Memory B cell (primary cell): ENCODE measurements around the gene CRIM1.

Experiments used
- ATAC-seq: fragments of 150-1000 bp; cut with Tn5 transposase; 2 replicates; pipeline ENCODE4 v1.10.0; 2021; ENCODE audit warnings: low read depth, mild to moderate bottlenecking, moderate library complexity
- DNase-seq, 2 donors: peaks; one replicate each; pipeline ENCODE4 v3.0.0; 2022; ENCODE audit warnings: low spot score in 2 of 2
- H3K27ac Mint-ChIP-seq: one replicate; pipeline ENCODE4 v1.8.0; 2022; ENCODE audit warnings: mild to moderate bottlenecking, moderate library complexity, mixed read lengths
- H3K27me3 Mint-ChIP-seq: one replicate; pipeline ENCODE4 v1.8.0; 2022; ENCODE audit warnings: mixed read lengths
- H3K36me3 Mint-ChIP-seq: one replicate; pipeline ENCODE4 v1.8.0; 2022; ENCODE audit warnings: mild to moderate bottlenecking, mixed read lengths
- H3K4me1 Mint-ChIP-seq: one replicate; pipeline ENCODE4 v1.8.0; 2022; ENCODE audit warnings: mixed read lengths
- H3K4me3 Mint-ChIP-seq: one replicate; pipeline ENCODE4 v1.8.0; 2022; ENCODE audit warnings: mild to moderate bottlenecking, moderate library complexity, mixed read lengths
- H3K9me3 Mint-ChIP-seq: one replicate; pipeline ENCODE4 v1.8.0; 2022; ENCODE audit warnings: mixed read lengths

CRIM1 gene

DNA sequence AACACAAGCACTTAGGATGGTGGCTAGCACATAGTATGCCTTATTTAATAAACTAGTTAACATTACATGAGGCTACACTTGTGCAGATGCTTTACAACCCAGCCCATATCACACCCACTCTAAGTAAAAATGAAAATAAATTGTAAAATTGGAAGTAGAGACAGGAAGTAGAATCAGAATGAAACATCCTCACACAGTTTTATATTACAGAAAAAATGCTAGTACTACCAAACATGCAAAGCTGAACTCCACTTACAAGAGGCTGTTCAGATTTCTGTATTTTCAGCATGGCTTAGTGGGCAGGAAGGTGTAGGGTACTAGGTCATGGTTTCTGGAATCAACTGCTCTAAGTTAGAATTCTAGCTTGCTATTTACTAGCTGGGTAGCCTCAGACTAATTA is 18.2 kb upstream of the CRIM1 start:
- Mint-ChIP-seq H3K4me1 (no peaks in the 10 kb centered on the region), H3K27me3 (peaks cover 5% of the 10 kb centered on the region), H3K9me3 (no peaks in the 10 kb centered on the region), H3K27ac (no peak overlapping the region), H3K4me3 (no peak overlapping the region), H3K36me3 (no peaks in the 10 kb centered on the region)
- DNase-seq (no peak), ATAC-seq (no peak)

DNA sequence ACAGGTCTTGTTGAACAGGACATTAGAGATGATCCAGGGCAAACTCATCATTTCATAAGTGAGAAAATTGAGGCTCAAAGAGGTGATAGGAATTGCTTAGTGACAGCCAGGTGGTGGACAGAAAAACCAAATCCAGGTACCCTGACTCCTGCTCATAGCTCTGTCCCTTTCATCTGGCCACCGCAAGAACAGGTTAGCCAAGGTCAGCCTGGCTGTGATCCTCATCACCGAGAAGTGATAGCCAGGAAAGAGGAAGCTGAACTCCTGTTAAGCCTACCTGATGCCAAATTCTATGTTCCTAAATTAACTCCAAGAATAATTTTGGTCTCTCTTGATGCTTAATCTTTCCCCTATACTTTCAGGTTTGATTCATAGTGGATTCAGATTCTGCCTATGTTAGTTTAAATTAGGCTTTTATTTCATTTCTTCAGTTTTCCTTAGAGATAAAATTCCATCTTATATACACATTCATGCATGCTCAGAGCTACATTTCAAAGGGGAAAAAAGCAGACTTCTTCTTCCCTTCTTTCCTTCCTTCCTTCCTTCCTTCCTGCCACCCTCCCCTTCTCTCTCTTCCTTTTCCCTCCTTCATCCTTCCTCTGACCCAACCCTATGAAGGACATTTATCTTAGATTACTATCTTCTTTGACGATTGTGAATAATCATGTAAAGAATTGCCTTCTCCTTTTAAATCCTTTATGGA is 17.3 kb upstream of the CRIM1 start:
- H3K27me3 Mint-ChIP-seq: peaks cover 5% of the 10 kb centered on the region
- no peaks in the 10 kb centered on the region for H3K9me3 Mint-ChIP-seq
- H3K4me1 Mint-ChIP-seq: no peaks in the 10 kb centered on the region
- ATAC-seq (no peak), DNase-seq (no peak)
- H3K27ac Mint-ChIP-seq: no peak overlapping the region
- no peak overlapping the region for H3K4me3 Mint-ChIP-seq
- H3K36me3 Mint-ChIP-seq: no peaks in the 10 kb centered on the region

DNA sequence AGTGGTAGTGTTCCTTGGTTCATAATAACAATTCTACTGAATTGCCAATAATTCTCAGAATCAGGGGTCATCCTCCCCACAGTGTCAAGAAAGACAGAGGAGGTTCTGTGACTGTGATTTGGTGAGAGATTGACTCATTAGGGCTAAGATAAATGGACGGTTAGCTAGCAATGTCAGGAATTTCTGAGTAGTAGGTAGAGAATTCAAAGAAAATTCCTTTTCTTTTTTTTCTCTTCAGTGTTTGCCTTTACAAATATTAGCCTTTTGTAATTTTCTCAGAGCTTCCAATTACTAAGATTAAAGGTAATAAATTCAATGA is 16.8 kb upstream of the CRIM1 start:
- Mint-ChIP-seq H3K27ac (no peak overlapping the region), H3K27me3 (peaks cover 7% of the 10 kb centered on the region), H3K4me1 (no peaks in the 10 kb centered on the region), H3K36me3 (no peaks in the 10 kb centered on the region), H3K9me3 (no peaks in the 10 kb centered on the region), H3K4me3 (no peak overlapping the region)
- no peak for ATAC-seq
- no peak for DNase-seq

DNA sequence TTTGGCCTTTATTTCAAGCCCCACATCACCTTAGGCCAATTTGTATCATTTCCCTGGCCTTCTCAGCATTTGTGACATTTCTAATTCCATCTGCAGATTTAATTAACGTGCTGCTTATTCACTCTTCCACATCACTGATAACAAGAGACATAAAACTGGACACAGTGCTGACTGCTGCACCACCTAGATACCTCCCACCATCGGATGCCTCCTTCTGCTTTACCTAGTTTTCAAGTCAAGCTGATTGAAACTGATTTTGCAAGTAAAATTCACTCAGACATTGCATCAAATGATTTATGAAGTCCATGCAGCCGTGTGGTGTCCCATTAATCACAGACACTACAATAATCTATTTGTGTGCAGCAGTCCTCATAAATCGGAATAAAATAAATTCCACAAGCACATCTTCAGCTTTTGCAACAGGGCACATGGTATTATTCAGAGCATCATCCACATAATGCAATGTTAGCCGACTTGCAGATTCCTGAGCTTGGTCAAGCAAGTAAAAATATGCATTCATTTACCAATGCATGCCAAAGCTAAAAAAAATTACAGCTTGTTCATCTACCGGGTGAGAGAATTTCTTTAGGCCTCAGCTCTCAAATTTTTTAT is 15.9 kb upstream of the CRIM1 start:
- no peaks in the 10 kb centered on the region for H3K36me3 Mint-ChIP-seq
- DNase-seq: no peak
- H3K4me3 Mint-ChIP-seq: no peak overlapping the region
- ATAC-seq: no peak
- H3K27ac Mint-ChIP-seq: no peak overlapping the region
- H3K27me3 Mint-ChIP-seq: peaks cover 7% of the 10 kb centered on the region
- no peaks in the 10 kb centered on the region for H3K9me3 Mint-ChIP-seq
- no peaks in the 10 kb centered on the region for H3K4me1 Mint-ChIP-seq

DNA sequence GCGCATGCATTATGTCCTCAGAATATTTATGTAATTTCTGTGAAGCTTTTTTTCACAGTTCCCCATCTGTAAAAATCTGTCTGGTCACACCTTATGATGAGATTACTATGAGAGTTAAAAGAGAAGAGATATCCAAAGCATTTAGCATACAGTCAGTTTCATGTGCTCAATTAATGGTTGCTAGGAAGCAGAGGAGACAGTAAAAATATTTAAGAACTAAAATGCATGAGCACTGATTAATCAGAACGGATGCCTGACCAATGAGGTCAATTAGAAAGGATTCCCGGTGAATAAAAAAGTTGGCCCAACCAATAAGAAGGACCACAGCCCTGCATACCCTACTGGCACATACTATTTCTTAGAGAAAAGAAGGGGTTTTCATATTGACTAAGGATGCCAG is 12.0 kb upstream of the CRIM1 start:
- H3K4me1 Mint-ChIP-seq: no peaks in the 10 kb centered on the region

DNA sequence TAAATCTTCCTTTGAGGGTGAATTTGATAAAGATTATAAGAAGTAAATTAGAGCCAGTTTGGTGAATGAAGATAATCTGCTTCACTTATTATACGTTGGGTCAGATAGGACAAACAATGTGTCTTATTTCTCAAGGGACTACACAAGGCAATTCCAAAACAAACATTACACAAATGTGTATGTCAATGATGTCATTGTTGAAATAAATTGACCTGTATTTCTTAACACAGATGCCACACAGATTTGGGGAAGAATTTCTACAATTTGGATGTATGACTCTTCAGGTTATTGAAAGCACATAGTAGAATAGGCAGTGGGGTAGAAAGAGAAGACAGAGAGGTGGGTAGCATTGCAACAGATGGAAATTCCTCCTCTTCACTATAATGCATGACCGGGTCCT is 6.9 kb upstream of the CRIM1 start:
- Mint-ChIP-seq H3K27me3 (peaks cover 2% of the 10 kb centered on the region), H3K9me3 (no peaks in the 10 kb centered on the region), H3K4me1 (peaks cover 6% of the 10 kb centered on the region), H3K4me3 (no peak overlapping the region), H3K36me3 (no peaks in the 10 kb centered on the region), H3K27ac (no peak overlapping the region)
- no peak for DNase-seq
- ATAC-seq: no peak

More for the DNA sequence above, 12.0 kb upstream of the CRIM1 start:
- ATAC-seq (no peak), DNase-seq (no peak)
- H3K4me3 Mint-ChIP-seq: no peak overlapping the region
- no peaks in the 10 kb centered on the region for H3K9me3 Mint-ChIP-seq
- H3K27me3 Mint-ChIP-seq: peaks cover 3% of the 10 kb centered on the region
- H3K27ac Mint-ChIP-seq: no peak overlapping the region
- no peaks in the 10 kb centered on the region for H3K36me3 Mint-ChIP-seq

DNA sequence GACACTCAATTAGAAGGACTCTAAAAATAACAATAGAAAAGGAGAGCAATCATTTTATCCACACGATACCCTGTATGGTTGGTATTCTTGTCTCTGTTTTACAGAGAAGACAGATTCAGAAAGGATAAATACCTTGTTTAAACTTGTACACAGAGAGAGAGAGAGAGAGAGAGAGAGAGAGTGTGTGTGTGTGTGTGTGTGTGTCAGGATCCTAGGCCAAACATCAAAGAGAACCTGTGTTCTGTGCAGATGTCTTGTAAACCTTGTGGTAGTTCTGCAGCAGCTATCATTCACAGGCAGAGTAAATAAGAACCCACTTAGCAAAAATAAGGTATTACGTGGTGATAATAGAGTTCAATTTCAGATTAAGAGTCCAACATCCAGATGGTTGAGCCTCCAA is 4.3 kb upstream of the CRIM1 start:
- no peaks in the 10 kb centered on the region for H3K9me3 Mint-ChIP-seq
- ATAC-seq: no peak
- H3K27ac Mint-ChIP-seq: no peak overlapping the region
- H3K4me1 Mint-ChIP-seq: peaks cover 8% of the 10 kb centered on the region
- H3K36me3 Mint-ChIP-seq: no peaks in the 10 kb centered on the region
- DNase-seq: no peak
- peaks cover 9% of the 10 kb centered on the region for H3K27me3 Mint-ChIP-seq
- H3K4me3 Mint-ChIP-seq: no peak overlapping the region

DNA sequence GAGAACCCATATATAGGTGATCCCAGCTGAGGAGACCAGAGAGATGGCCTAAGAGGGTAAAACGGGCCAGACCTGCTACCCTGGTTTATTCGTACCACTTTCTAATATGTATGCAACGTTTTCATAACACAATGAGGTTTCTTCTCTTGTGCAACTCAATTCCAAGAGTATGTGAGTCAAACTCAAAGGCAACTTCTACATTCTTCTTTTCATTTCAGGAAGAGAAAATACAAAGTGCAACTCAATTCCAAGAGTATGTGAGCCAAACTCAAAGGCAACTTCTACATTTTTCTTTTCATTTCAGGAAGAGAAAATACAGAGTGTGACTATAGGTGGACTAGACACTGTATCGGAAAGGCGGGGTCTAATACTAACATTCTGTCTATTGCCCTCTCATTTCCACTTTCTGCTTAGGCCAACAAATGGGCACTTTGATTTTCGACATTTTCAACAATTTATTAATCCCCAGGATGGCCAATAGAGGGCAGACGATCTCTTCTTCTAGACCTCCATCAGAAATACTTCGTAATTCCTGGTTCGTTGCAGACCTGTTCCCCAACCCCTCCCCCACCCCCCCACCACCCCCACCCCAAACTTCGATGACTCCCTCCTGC is 3.7 kb upstream of the CRIM1 start:
- Mint-ChIP-seq H3K4me1 (peaks cover 8% of the 10 kb centered on the region), H3K27me3 (peaks cover 9% of the 10 kb centered on the region), H3K4me3 (no peak overlapping the region), H3K27ac (no peak overlapping the region), H3K9me3 (no peaks in the 10 kb centered on the region), H3K36me3 (no peaks in the 10 kb centered on the region)
- DNase-seq: no peak
- no peak for ATAC-seq

DNA sequence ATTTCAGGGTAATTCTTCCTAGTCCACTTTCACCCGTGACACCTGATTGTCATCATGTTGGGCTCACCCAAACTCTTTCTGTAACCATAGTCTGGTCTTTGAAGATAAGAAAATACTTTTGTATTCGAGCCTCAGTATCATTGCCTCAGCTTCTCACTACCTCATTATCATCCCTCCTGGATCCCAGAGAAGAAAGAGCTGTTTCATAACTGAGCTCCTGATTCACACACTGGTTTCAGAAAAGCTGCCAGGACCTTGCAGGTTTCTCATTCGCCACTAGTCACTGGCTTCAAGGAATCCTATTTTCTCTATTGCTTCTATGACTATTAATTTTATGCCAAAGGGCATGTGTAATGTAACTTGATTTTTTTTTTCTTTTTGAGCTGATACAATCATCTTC is 2.9 kb upstream of the CRIM1 start:
- no peaks in the 10 kb centered on the region for H3K36me3 Mint-ChIP-seq
- peaks cover 16% of the 10 kb centered on the region for H3K4me1 Mint-ChIP-seq
- DNase-seq (no peak), ATAC-seq (no peak)
- no peak overlapping the region for H3K4me3 Mint-ChIP-seq
- H3K9me3 Mint-ChIP-seq: no peaks in the 10 kb centered on the region
- no peak overlapping the region for H3K27ac Mint-ChIP-seq
- H3K27me3 Mint-ChIP-seq: peaks cover 18% of the 10 kb centered on the region

DNA sequence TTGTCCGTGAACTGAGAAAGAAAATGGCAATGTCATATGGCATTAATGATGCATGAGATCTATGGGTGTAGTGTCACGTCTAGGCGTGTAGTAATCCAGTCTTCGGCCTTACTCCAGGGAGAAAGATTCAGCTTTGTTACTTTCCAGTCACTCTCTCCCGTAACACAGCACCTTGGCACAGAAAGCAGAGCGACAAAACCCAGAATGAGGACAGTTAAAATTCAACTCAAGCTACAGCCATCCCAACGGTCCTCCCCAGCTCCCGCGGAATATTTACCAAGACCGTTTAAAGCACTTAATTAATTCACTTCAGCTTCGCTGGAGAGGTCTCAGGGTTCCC is 797 bp upstream of the CRIM1 start:
- ATAC-seq (no peak), DNase-seq (no peak)
- no peak overlapping the region for H3K27ac Mint-ChIP-seq
- peak overlapping the region; percentile 78 for H3K4me3 Mint-ChIP-seq
- H3K27me3 Mint-ChIP-seq: peaks cover 23% of the 10 kb centered on the region
- peaks cover 22% of the 10 kb centered on the region for H3K4me1 Mint-ChIP-seq
- no peaks in the 10 kb centered on the region for H3K9me3 Mint-ChIP-seq
- H3K36me3 Mint-ChIP-seq: no peaks in the 10 kb centered on the region

DNA sequence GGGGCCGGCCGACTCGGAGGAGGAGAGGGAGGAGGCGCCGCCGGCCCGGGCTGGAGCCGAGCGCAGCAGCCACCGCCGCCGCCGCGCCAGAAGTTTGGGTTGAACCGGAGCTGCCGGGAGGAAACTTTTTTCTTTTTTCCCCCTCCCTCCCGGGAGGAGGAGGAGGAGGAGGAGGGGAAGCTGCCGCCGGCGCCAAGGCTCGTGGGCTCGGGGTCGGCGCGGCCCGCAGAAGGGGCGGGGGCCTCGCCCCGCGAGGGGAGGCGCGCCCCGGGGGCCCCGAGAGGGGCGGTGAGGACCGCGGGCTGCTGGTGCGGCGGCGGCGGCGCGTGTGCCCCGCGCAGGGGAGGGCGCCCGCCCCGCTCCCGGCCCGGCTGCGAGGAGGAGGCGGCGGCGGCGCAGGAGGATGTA is 316 bp downstream of the CRIM1 start:
- Mint-ChIP-seq H3K36me3 (no peaks in the 10 kb centered on the region), H3K27ac (no peak overlapping the region), H3K4me1 (peaks cover 22% of the 10 kb centered on the region), H3K27me3 (peaks cover 28% of the 10 kb centered on the region), H3K4me3 (peak overlapping the region; percentile 61), H3K9me3 (no peaks in the 10 kb centered on the region)
- DNase-seq (peak in 1 of 2 donors; percentile 15), ATAC-seq (no peak)

DNA sequence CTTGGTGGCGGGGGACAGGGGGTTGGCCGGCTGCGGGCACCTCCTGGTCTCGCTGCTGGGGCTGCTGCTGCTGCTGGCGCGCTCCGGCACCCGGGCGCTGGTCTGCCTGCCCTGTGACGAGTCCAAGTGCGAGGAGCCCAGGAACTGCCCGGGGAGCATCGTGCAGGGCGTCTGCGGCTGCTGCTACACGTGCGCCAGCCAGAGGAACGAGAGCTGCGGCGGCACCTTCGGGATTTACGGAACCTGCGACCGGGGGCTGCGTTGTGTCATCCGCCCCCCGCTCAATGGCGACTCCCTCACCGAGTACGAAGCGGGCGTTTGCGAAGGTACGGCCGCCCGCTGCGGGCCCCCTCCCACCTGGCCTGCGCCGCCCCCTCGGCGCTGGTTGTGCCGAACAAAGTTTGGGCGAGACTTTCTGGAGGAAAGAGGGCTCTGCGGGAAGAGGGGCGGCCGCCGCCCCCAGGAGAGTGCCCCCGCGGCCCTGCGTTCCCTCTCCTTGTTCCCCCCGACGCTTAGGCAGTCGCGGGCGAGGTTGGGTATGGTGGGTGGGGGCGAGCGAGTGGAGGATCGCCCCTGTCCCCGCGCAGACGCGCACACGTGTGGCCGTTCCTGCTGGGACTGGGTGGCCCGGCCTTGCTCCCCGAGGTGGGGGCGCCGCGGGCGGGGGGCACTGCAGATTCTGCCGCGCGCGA is 866 bp downstream of the CRIM1 start:
- Mint-ChIP-seq H3K4me3 (peak overlapping the region; percentile 85), H3K9me3 (no peaks in the 10 kb centered on the region), H3K36me3 (no peaks in the 10 kb centered on the region), H3K4me1 (peaks cover 22% of the 10 kb centered on the region), H3K27me3 (peaks cover 31% of the 10 kb centered on the region), H3K27ac (no peak overlapping the region)
- peak in 1 of 2 donors; percentile 34 for DNase-seq
- ATAC-seq: peak; percentile 16

DNA sequence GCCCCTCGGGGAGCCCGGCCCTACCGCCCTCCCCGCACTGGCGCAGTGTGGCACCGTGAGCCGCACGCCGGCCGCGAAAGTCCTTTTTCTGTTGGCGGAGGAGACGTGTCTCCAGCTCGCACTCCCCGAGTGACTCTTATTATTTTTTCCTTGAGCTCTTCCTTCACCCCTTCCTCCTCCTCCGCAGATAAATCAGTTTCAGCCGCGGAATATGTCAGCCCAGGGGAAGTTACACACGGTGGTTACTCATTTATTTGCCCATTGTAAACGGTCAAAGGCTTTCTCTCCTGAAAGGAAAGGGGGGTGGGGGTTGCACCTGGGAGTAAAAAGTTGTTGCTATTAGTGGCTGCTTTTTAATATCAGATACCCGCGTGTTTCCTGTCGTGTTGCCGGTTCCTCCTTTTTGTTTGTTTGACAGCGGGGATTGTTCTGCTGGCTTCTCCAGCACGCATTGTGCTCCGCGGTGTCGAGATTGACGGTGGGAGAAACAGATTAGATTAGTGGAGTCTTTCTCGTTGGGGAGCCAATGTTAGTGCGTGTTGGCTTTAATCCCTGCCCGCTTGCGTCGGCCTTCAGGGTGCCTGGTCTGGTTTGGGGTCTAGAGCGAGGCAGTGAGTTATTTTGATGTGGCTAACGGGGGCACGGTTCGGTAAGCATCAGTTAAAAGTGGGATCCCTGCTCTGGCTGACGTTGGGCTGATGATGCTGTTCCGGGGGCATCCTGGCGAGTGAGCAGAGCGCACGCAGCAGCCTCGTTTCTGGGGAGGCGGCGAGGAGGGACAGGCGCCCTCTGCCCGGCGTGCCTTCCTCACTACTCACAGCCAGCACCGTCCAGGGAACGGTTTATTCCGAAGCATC is 1.6 kb downstream of the CRIM1 start:
- DNase-seq (peak in 1 of 2 donors; percentile 40), ATAC-seq (peak; percentile 48)
- Mint-ChIP-seq H3K27me3 (peaks cover 32% of the 10 kb centered on the region), H3K9me3 (no peaks in the 10 kb centered on the region), H3K4me1 (peaks cover 22% of the 10 kb centered on the region), H3K27ac (peak overlapping the region; percentile 60), H3K36me3 (no peaks in the 10 kb centered on the region), H3K4me3 (peak overlapping the region; percentile 85)
